GM12878 (cell line): Measurements from ENCODE around the gene PREB. TPM values are rescaled to one million over a fixed set of nuclear protein-coding genes. Genes with fewer than 3 reads are reported as not detected.
A peak's percentile ranks its signal among the peaks of the same experiment; 100 is the strongest.

Experiments
- ATAC-seq: fragments of 200-7000 bp; cut with Tn5 transposase; 3 replicates; pipeline ENCODE4 v1.9.1; 2020; ENCODE audit warnings: mild to moderate bottlenecking, moderate library complexity
- BruUV-seq: library from RNA; stranded (reverse); fragments of 400-500 nt; replicated peaks from 2 replicates; lab custom pipeline; 2021; lab: Mats Ljungman, UMichigan
- CTCF ChIA-PET: fragments of 300-600 bp; sonication (Branson Sonifier 250); formaldehyde crosslinking; extraction: SDS; loops from one replicate; lab custom pipeline; 2021; ENCODE audit warnings: inconsistent platforms; lab: Yijun Ruan, JAX
- POLR2A ChIA-PET: fragments of 350-600 bp; formaldehyde crosslinking; extraction: SDS; loops from one replicate; lab custom pipeline; 2021; ENCODE audit warnings: inconsistent platforms; lab: Charles Lee
- RAD21 ChIA-PET: fragments of 300-600 bp; sonication (Branson Sonifier 250); formaldehyde crosslinking; loops from one replicate; lab custom pipeline; 2023; ENCODE audit warnings: antibody characterized with exemption; ENCODE audit not compliant: unreplicated experiment; lab: Charles Lee
- SMC1A ChIA-PET: fragments of 300-600 bp; sonication (Branson Sonifier 250); formaldehyde crosslinking; loops from one replicate; lab custom pipeline; 2023; ENCODE audit not compliant: unreplicated experiment, uncharacterized antibody; lab: Charles Lee
- DNase-seq: peaks from one replicate; pipeline ENCODE4 v3.0.0-alpha.2; 2011; ENCODE audit warnings: low read depth, low spot score
- FAIRE-seq: peaks from 3 replicates; lab custom pipeline; 2011; peaks lifted over from hg19 to GRCh38; lab: Jason Lieb, UNC
- H2AFZ ChIP-seq: 2 replicates; pipeline ENCODE4 v1.6.0; 2011; ENCODE audit warnings: low read depth, low read length, control low read depth; ENCODE audit not compliant: control insufficient read depth
- H3K27ac ChIP-seq: 2 replicates; pipeline ENCODE4 v1.5.1; 2011; ENCODE audit warnings: control low read depth; ENCODE audit not compliant: control insufficient read depth, insufficient read depth
- H3K27me3 ChIP-seq, 2 experiments: replicated peaks in 1 of 2; 2 replicates each; pipeline versions ENCODE4 v1.6.0 to v1.6.1; 2011; ENCODE audit warnings: low read length in 1 of 2; ENCODE audit not compliant: control insufficient read depth in 2 of 2, insufficient read depth in 2 of 2
- H3K36me3 ChIP-seq, 2 experiments: 2 replicates each; pipeline ENCODE4 v1.5.1; 2011; ENCODE audit warnings: low read length in 1 of 2; ENCODE audit not compliant: control insufficient read depth in 2 of 2, insufficient read depth in 2 of 2
- H3K4me1 ChIP-seq: 2 replicates; pipeline ENCODE4 v1.6.1; 2011; ENCODE audit warnings: mild to moderate bottlenecking, low read length, moderate library complexity, mixed read lengths; ENCODE audit not compliant: control insufficient read depth, insufficient read depth
- H3K4me2 ChIP-seq: 2 replicates; pipeline ENCODE4 v1.6.0; 2011; ENCODE audit warnings: control low read depth; ENCODE audit not compliant: control insufficient read depth, insufficient read depth
- H3K4me3 ChIP-seq: fragments of 200-600 bp; sonication (generic); 2 replicates; pipeline ENCODE4 v1.5.1; 2016
- H3K79me2 ChIP-seq: 2 replicates; pipeline ENCODE4 v1.6.0; 2011; ENCODE audit warnings: low read length; ENCODE audit not compliant: control insufficient read depth, insufficient read depth
- H3K9ac ChIP-seq: 2 replicates; pipeline ENCODE4 v1.8.0; 2011; ENCODE audit warnings: low read length, control low read depth, mixed read lengths; ENCODE audit not compliant: control insufficient read depth, insufficient read depth
- H3K9me3 ChIP-seq: replicated peaks from 3 replicates; pipeline ENCODE4 v1.5.1; 2011; ENCODE audit warnings: mild to moderate bottlenecking, low read length; ENCODE audit not compliant: control insufficient read depth, insufficient read depth
- H4K20me1 ChIP-seq: 2 replicates; pipeline ENCODE4 v1.6.0; 2011; ENCODE audit not compliant: control insufficient read depth, insufficient read depth
- BCL11A ChIP-seq: IDR thresholded peaks from 2 replicates; pipeline ENCODE4 v1.6.1; 2011; ENCODE audit warnings: low read depth, low read length
- BMI1 ChIP-seq: fragments of 450-650 bp; IDR thresholded peaks from 2 replicates; pipeline ENCODE4 v1.6.1; 2016; ENCODE audit warnings: mild to moderate bottlenecking, moderate library complexity, borderline replicate concordance
- NR2C1 ChIP-seq: fragments of 450-650 bp; IDR thresholded peaks from 2 replicates; pipeline ENCODE4 v1.6.1; 2017; ENCODE audit warnings: antibody characterized with exemption, mild to moderate bottlenecking, moderate library complexity
- NR2F1 ChIP-seq: fragments of 450-650 bp; conservative IDR thresholded peaks from 2 replicates; pipeline ENCODE4 v1.6.1; 2017; ENCODE audit warnings: mild to moderate bottlenecking
- NRF1 ChIP-seq: conservative IDR thresholded peaks from 2 replicates; pipeline ENCODE4 v1.6.1; 2011; ENCODE audit warnings: mild to moderate bottlenecking, low read depth, low read length, improper control_type of control experiment
- PAX8 ChIP-seq: fragments of 450-650 bp; IDR thresholded peaks from 2 replicates; pipeline ENCODE4 v1.6.1; 2017; ENCODE audit warnings: mild to moderate bottlenecking, moderate library complexity
- SUPT20H ChIP-seq: IDR thresholded peaks from 2 replicates; pipeline ENCODE4 v1.6.1; 2011; ENCODE audit warnings: low read depth, mild to moderate bottlenecking, low read length, moderate library complexity, borderline replicate concordance; ENCODE audit not compliant: control insufficient read depth
- TCF3 ChIP-seq: IDR thresholded peaks from 2 replicates; pipeline ENCODE4 v1.6.1; 2012; ENCODE audit warnings: low read depth, mild to moderate bottlenecking, low read length, borderline replicate concordance; ENCODE audit not compliant: insufficient read depth
- WGBS: methylation state at CpG from one replicate; pipeline ENCODE4 v1.1.6; 2016; ENCODE audit warnings: low lambda C conversion rate; ENCODE audit not compliant: insufficient replicate concordance, insufficient coverage; ENCODE audit errors: missing lambda C conversion rate; 5-methylcytosine and 5-hydroxymethylcytosine counted together
- in situ Hi-C: fragments of 300-500 bp; cut with MboI; formaldehyde crosslinking; loops from 9 replicates; pipeline ENCODE4 v1.14.3; 2018; ENCODE audit warnings: mixed read lengths
- intact Hi-C: fragments of 100-400 bp; cut with micrococcal nuclease; formaldehyde crosslinking; loops from one replicate; pipeline ENCODE4 v1.14.2; 2022; ENCODE audit not compliant: unreplicated experiment
- polyA plus RNA-seq, 11 experiments: library from polyadenylated mRNA; depleted of rRNA in 4 of 11; unstranded in 6 of 11; stranded (reverse) in 5 of 11; fragments of >200 nt; fragmentation: Nextera tagmentation in 4 of 11; fragmentation: Illumina TruSeq in 1 of 11; extraction: Ambion mirVana in 4 of 11; extraction: Trizol in 1 of 11; gene quantifications; 1 replicate in 1 of 11; 2 replicates in 10 of 11; pipeline versions ENCODE4 v1.2.1 to v1.2.3, GENCODE V29; 2011 to 2016; ENCODE audit warnings: inconsistent platforms in 2 of 11, missing spikeins in 2 of 11, low read depth in 1 of 11
- total RNA-seq, 4 experiments: library from RNA; depleted of rRNA in 3 of 4; stranded (reverse); fragments of >200 nt in 3 of 4; fragmentation: Illumina TruSeq in 1 of 4; extraction: Trizol in 1 of 4; gene quantifications; 2 replicates each; pipeline versions ENCODE4 v1.2.1 to v1.2.3, GENCODE V29; 2013 to 2021
- TF ChIP-seq, protein P1 (sequence below): fragments of 450-650 bp; IDR thresholded peaks from 2 replicates; pipeline ENCODE4 v1.6.1; 2016; ENCODE audit warnings: mild to moderate bottlenecking
- TF ChIP-seq, protein P2 (sequence below): fragments of 450-650 bp; IDR thresholded peaks from 2 replicates; pipeline ENCODE4 v1.6.1; 2018; ENCODE audit warnings: mild to moderate bottlenecking, low read depth, moderate library complexity; ENCODE audit not compliant: partially characterized antibody
- TF ChIP-seq, protein P3 (sequence below): fragments of 450-650 bp; IDR thresholded peaks from 2 replicates; pipeline ENCODE4 v1.6.1; 2014; ENCODE audit warnings: mild to moderate bottlenecking
- TF ChIP-seq, protein P4 (sequence below): IDR thresholded peaks from 2 replicates; pipeline ENCODE4 v1.6.1; 2012; ENCODE audit warnings: low read length, inconsistent platforms
- TF ChIP-seq, protein P5 (sequence below): fragments of 450-650 bp; IDR thresholded peaks from 2 replicates; pipeline ENCODE4 v1.6.1; 2017; ENCODE audit warnings: mild to moderate bottlenecking, low read depth, inconsistent platforms; ENCODE audit not compliant: poor library complexity, severe bottlenecking

Gene PREB
- total and polyA plus RNA-seq, 10 of the 15 experiments (the other 5 are each of a cell fraction or from before 2014, with no cell fraction given), result 26.3 to 101 (median 52.7) TPM

DNA sequence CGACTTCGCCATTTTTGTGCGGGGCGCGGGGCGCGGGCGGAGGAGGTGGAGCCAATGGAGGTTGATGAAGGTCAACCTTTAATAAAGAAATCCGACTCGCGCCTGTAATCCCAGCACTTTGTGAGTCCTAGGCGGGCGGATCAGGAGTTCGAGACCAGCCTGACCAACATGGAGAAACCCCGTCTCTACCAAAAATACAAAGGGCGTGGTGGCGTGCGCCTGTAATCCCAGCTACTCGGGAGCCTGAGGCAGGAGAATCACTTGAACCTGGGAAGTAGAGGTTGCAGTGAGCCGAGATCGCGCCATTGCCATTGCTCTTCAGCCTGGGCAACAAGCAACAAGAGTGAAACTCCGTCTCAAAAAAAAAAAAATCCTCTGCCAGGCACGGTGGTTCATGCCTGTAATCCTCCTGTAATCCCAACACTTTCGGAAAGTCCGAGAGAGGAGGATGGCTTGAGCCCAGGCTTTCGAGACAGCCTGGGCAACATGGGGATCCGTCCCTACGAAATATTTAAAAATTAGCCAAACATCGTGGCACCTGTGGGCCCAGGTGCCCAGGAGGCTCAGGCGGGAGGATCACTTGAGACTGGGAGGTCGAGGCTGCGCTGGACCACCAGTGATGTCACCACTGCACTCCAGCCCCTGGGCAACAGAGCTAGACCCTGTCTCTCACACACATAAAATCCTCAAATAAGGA is 493 bp upstream of the PREB start:
- POLR2A ChIA-PET, result interaction anchor here (0.6 to 2.2 kb wide), 8 partner anchors 14 to 228 kb away, joined by 3 to 7 read pairs (median 3); partner anchors contain the start of genes ATRAID, MPV17, SLC5A6 and TCF23
- H3K36me3 ChIP-seq, result peaks cover 10 to 17% of the 10 kb centered on the region in 2 experiments
- peaks cover 8% of the 10 kb centered on the region for H3K4me1 ChIP-seq
- SMC1A ChIA-PET, result interaction anchor here (1.6 to 1.7 kb wide), 2 partner anchors 76 to 168 kb away, joined by 3 to 7 read pairs; no protein-coding TSS in a partner anchor
- DNase-seq (no peak), FAIRE-seq (no peak), ATAC-seq (no peak)
- no peaks in the 10 kb centered on the region for H3K27me3 ChIP-seq
- peak overlapping the region; percentile 82 for H3K4me2 ChIP-seq
- CTCF ChIA-PET, result interaction anchor here (0.6 to 2.4 kb wide), 6 partner anchors 25 to 168 kb away, joined by 3 to 19 read pairs (median 10); no protein-coding TSS in a partner anchor
- H3K79me2 ChIP-seq, result peaks cover 19% of the 10 kb centered on the region
- peak overlapping the region; percentile 49; the same call in 1 of the 2 replicates for H3K4me3 ChIP-seq
- peak overlapping the region; percentile 93 for H2AFZ ChIP-seq
- intact Hi-C loops (loop anchor here (5.0 kb wide), 1 partner anchor 47 kb away; no protein-coding TSS in a partner anchor), in situ Hi-C loops (no loop called here)
- H3K9me3 ChIP-seq, result no peaks in the 10 kb centered on the region
- RAD21 ChIA-PET, result interaction anchor here (0.6 to 2.1 kb wide), 4 partner anchors 31 to 145 kb away, joined by 3 to 13 read pairs (median 8); no protein-coding TSS in a partner anchor
- no TSS peak for BruUV-seq
- peak overlapping the region; percentile 12; the same call in 1 of the 2 replicates for H3K9ac ChIP-seq
- H3K27ac ChIP-seq, result peak overlapping the region; percentile 90; the same call in 1 of the 2 replicates
- H4K20me1 ChIP-seq, result no peaks in the 10 kb centered on the region
- 56% methylated on average over 32 of the region's 33 CpGs for WGBS
- TF ChIP-seq, protein P1, sequence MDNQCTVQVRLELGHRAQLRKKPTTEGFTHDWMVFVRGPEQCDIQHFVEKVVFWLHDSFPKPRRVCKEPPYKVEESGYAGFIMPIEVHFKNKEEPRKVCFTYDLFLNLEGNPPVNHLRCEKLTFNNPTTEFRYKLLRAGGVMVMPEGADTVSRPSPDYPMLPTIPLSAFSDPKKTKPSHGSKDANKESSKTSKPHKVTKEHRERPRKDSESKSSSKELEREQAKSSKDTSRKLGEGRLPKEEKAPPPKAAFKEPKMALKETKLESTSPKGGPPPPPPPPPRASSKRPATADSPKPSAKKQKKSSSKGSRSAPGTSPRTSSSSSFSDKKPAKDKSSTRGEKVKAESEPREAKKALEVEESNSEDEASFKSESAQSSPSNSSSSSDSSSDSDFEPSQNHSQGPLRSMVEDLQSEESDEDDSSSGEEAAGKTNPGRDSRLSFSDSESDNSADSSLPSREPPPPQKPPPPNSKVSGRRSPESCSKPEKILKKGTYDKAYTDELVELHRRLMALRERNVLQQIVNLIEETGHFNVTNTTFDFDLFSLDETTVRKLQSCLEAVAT, result peak; percentile 94
- TF ChIP-seq NRF1, result no peak
- peak; percentile 75; the same call in 1 of the 2 replicates for TF ChIP-seq NR2C1
- TF ChIP-seq, protein P2, sequence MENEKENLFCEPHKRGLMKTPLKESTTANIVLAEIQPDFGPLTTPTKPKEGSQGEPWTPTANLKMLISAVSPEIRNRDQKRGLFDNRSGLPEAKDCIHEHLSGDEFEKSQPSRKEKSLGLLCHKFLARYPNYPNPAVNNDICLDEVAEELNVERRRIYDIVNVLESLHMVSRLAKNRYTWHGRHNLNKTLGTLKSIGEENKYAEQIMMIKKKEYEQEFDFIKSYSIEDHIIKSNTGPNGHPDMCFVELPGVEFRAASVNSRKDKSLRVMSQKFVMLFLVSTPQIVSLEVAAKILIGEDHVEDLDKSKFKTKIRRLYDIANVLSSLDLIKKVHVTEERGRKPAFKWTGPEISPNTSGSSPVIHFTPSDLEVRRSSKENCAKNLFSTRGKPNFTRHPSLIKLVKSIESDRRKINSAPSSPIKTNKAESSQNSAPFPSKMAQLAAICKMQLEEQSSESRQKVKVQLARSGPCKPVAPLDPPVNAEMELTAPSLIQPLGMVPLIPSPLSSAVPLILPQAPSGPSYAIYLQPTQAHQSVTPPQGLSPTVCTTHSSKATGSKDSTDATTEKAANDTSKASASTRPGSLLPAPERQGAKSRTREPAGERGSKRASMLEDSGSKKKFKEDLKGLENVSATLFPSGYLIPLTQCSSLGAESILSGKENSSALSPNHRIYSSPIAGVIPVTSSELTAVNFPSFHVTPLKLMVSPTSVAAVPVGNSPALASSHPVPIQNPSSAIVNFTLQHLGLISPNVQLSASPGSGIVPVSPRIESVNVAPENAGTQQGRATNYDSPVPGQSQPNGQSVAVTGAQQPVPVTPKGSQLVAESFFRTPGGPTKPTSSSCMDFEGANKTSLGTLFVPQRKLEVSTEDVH, result no peak
- TF ChIP-seq, protein P3, sequence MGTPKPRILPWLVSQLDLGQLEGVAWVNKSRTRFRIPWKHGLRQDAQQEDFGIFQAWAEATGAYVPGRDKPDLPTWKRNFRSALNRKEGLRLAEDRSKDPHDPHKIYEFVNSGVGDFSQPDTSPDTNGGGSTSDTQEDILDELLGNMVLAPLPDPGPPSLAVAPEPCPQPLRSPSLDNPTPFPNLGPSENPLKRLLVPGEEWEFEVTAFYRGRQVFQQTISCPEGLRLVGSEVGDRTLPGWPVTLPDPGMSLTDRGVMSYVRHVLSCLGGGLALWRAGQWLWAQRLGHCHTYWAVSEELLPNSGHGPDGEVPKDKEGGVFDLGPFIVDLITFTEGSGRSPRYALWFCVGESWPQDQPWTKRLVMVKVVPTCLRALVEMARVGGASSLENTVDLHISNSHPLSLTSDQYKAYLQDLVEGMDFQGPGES, result no peak
- TF ChIP-seq, protein P4, sequence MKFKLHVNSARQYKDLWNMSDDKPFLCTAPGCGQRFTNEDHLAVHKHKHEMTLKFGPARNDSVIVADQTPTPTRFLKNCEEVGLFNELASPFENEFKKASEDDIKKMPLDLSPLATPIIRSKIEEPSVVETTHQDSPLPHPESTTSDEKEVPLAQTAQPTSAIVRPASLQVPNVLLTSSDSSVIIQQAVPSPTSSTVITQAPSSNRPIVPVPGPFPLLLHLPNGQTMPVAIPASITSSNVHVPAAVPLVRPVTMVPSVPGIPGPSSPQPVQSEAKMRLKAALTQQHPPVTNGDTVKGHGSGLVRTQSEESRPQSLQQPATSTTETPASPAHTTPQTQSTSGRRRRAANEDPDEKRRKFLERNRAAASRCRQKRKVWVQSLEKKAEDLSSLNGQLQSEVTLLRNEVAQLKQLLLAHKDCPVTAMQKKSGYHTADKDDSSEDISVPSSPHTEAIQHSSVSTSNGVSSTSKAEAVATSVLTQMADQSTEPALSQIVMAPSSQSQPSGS, result no peak
- no peak for TF ChIP-seq TCF3
- no peak for TF ChIP-seq SUPT20H
- TF ChIP-seq NR2F1, result peak; percentile 82; the same call in 1 of the 2 replicates
- TF ChIP-seq, protein P5, sequence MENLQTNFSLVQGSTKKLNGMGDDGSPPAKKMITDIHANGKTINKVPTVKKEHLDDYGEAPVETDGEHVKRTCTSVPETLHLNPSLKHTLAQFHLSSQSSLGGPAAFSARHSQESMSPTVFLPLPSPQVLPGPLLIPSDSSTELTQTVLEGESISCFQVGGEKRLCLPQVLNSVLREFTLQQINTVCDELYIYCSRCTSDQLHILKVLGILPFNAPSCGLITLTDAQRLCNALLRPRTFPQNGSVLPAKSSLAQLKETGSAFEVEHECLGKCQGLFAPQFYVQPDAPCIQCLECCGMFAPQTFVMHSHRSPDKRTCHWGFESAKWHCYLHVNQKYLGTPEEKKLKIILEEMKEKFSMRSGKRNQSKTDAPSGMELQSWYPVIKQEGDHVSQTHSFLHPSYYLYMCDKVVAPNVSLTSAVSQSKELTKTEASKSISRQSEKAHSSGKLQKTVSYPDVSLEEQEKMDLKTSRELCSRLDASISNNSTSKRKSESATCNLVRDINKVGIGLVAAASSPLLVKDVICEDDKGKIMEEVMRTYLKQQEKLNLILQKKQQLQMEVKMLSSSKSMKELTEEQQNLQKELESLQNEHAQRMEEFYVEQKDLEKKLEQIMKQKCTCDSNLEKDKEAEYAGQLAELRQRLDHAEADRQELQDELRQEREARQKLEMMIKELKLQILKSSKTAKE, result no peak
- TF ChIP-seq BMI1, result no peak
- TF ChIP-seq PAX8, result no peak
- TF ChIP-seq BCL11A, result no peak
